Measurements from ENCODE around the gene DNAJB1.

DNA sequence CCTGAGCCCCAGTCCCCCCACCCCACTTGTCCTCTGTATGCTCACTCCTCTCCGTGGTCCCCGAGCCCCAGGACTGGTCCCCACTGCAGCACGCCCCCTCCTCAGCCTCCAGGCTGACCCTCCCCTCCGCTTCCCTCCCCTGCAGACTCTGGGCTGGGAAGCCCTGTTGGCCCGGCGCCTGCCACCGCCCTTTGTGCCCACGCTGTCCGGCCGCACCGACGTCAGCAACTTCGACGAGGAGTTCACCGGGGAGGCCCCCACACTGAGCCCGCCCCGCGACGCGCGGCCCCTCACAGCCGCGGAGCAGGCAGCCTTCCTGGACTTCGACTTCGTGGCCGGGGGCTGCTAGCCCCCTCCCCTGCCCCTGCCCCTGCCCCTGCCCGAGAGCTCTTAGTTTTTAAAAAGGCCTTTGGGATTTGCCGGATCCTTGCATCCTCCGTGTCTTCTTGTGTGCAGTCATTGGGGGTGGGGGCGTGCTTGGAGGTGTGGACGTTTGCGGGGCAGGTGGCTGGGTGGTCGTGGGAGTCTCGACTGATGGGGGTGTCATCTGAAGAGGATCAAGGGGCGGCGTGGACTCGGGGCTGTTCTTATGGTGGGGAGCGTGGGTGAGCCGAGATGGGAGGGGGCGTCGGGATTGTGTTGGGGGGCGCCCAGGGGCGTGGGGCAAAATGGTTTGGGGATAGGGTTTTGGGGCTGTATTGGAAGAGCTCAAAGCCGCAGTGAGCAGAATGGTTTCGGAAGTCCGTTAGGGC is 46.6 kb downstream of the DNAJB1 start:
- TF ChIP-seq, protein P1, sequence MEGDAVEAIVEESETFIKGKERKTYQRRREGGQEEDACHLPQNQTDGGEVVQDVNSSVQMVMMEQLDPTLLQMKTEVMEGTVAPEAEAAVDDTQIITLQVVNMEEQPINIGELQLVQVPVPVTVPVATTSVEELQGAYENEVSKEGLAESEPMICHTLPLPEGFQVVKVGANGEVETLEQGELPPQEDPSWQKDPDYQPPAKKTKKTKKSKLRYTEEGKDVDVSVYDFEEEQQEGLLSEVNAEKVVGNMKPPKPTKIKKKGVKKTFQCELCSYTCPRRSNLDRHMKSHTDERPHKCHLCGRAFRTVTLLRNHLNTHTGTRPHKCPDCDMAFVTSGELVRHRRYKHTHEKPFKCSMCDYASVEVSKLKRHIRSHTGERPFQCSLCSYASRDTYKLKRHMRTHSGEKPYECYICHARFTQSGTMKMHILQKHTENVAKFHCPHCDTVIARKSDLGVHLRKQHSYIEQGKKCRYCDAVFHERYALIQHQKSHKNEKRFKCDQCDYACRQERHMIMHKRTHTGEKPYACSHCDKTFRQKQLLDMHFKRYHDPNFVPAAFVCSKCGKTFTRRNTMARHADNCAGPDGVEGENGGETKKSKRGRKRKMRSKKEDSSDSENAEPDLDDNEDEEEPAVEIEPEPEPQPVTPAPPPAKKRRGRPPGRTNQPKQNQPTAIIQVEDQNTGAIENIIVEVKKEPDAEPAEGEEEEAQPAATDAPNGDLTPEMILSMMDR (conservative IDR thresholded peaks at IDR 0.05; ENCODE audit: low read depth in 2 of 2), result no peak
- TF ChIP-seq, protein P2, sequence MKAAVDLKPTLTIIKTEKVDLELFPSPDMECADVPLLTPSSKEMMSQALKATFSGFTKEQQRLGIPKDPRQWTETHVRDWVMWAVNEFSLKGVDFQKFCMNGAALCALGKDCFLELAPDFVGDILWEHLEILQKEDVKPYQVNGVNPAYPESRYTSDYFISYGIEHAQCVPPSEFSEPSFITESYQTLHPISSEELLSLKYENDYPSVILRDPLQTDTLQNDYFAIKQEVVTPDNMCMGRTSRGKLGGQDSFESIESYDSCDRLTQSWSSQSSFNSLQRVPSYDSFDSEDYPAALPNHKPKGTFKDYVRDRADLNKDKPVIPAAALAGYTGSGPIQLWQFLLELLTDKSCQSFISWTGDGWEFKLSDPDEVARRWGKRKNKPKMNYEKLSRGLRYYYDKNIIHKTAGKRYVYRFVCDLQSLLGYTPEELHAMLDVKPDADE (IDR thresholded peaks at IDR 0.05), result no peak
- TF ChIP-seq POLR2AphosphoS5 (IDR thresholded peaks at IDR 0.05; ENCODE audit: low read depth) (no peak), EZH2 (IDR thresholded peaks at IDR 0.05; ENCODE audit: low read depth, unreplicated experiment) (no peak), JUNB (IDR thresholded peaks at IDR 0.05; ENCODE audit: unreplicated experiment) (no peak), EZH2phosphoT487 (IDR thresholded peaks at IDR 0.05; ENCODE audit: unreplicated experiment) (no peak), NANOG (IDR thresholded peaks at IDR 0.05; ENCODE audit: borderline replicate concordance) (no peak), CREB1 (CRISPR knock-in tag; IDR thresholded peaks at IDR 0.05; ENCODE audit: low read depth) (no peak), STAT1 (IDR thresholded peaks at IDR 0.05; ENCODE audit: unreplicated experiment) (no peak), ZNF114 (CRISPR knock-in tag; IDR thresholded peaks at IDR 0.05) (no peak), ZNF331 (CRISPR knock-in tag; IDR thresholded peaks at IDR 0.05; ENCODE audit: low read depth) (no peak)
- TF ChIP-seq, protein P3, sequence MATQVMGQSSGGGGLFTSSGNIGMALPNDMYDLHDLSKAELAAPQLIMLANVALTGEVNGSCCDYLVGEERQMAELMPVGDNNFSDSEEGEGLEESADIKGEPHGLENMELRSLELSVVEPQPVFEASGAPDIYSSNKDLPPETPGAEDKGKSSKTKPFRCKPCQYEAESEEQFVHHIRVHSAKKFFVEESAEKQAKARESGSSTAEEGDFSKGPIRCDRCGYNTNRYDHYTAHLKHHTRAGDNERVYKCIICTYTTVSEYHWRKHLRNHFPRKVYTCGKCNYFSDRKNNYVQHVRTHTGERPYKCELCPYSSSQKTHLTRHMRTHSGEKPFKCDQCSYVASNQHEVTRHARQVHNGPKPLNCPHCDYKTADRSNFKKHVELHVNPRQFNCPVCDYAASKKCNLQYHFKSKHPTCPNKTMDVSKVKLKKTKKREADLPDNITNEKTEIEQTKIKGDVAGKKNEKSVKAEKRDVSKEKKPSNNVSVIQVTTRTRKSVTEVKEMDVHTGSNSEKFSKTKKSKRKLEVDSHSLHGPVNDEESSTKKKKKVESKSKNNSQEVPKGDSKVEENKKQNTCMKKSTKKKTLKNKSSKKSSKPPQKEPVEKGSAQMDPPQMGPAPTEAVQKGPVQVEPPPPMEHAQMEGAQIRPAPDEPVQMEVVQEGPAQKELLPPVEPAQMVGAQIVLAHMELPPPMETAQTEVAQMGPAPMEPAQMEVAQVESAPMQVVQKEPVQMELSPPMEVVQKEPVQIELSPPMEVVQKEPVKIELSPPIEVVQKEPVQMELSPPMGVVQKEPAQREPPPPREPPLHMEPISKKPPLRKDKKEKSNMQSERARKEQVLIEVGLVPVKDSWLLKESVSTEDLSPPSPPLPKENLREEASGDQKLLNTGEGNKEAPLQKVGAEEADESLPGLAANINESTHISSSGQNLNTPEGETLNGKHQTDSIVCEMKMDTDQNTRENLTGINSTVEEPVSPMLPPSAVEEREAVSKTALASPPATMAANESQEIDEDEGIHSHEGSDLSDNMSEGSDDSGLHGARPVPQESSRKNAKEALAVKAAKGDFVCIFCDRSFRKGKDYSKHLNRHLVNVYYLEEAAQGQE (IDR thresholded peaks at IDR 0.05; ENCODE audit: unreplicated experiment), result no peak
- TF ChIP-seq, protein P4, sequence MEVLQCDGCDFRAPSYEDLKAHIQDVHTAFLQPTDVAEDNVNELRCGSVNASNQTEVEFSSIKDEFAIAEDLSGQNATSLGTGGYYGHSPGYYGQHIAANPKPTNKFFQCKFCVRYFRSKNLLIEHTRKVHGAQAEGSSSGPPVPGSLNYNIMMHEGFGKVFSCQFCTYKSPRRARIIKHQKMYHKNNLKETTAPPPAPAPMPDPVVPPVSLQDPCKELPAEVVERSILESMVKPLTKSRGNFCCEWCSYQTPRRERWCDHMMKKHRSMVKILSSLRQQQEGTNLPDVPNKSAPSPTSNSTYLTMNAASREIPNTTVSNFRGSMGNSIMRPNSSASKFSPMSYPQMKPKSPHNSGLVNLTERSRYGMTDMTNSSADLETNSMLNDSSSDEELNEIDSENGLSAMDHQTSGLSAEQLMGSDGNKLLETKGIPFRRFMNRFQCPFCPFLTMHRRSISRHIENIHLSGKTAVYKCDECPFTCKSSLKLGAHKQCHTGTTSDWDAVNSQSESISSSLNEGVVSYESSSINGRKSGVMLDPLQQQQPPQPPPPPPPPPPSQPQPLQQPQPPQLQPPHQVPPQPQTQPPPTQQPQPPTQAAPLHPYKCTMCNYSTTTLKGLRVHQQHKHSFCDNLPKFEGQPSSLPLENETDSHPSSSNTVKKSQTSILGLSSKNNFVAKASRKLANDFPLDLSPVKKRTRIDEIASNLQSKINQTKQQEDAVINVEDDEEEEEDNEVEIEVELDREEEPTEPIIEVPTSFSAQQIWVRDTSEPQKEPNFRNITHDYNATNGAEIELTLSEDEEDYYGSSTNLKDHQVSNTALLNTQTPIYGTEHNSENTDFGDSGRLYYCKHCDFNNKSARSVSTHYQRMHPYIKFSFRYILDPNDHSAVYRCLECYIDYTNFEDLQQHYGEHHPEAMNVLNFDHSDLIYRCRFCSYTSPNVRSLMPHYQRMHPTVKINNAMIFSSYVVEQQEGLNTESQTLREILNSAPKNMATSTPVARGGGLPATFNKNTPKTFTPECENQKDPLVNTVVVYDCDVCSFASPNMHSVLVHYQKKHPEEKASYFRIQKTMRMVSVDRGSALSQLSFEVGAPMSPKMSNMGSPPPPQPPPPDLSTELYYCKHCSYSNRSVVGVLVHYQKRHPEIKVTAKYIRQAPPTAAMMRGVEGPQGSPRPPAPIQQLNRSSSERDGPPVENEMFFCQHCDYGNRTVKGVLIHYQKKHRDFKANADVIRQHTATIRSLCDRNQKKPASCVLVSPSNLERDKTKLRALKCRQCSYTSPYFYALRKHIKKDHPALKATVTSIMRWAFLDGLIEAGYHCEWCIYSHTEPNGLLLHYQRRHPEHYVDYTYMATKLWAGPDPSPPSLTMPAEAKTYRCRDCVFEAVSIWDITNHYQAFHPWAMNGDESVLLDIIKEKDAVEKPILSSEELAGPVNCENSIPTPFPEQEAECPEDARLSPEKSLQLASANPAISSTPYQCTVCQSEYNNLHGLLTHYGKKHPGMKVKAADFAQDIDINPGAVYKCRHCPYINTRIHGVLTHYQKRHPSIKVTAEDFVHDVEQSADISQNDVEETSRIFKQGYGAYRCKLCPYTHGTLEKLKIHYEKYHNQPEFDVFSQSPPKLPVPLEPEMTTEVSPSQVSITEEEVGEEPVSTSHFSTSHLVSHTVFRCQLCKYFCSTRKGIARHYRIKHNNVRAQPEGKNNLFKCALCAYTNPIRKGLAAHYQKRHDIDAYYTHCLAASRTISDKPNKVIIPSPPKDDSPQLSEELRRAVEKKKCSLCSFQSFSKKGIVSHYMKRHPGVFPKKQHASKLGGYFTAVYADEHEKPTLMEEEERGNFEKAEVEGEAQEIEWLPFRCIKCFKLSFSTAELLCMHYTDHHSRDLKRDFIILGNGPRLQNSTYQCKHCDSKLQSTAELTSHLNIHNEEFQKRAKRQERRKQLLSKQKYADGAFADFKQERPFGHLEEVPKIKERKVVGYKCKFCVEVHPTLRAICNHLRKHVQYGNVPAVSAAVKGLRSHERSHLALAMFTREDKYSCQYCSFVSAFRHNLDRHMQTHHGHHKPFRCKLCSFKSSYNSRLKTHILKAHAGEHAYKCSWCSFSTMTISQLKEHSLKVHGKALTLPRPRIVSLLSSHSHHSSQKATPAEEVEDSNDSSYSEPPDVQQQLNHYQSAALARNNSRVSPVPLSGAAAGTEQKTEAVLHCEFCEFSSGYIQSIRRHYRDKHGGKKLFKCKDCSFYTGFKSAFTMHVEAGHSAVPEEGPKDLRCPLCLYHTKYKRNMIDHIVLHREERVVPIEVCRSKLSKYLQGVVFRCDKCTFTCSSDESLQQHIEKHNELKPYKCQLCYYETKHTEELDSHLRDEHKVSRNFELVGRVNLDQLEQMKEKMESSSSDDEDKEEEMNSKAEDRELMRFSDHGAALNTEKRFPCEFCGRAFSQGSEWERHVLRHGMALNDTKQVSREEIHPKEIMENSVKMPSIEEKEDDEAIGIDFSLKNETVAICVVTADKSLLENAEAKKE (CRISPR knock-in tag; IDR thresholded peaks at IDR 0.05), result no peak

Measured in GM23338 (cell line).